Ascending aorta (tissue), 2 donors: ENCODE data around the gene PREX1. TPM values are rescaled to one million over a fixed set of nuclear protein-coding genes. Genes with fewer than 3 reads are reported as not detected.
A peak's percentile ranks its signal among the peaks of the same experiment; 100 is the strongest.

Source experiments
- DNase-seq, 2 donors: peaks; one replicate each; pipeline ENCODE4 v3.0.0-alpha.2; 2019; ENCODE audit warnings: low spot score in 2 of 2
- H3K27ac ChIP-seq, 2 donors: fragments of 200-600 bp; sonication (generic); one replicate each; pipeline ENCODE4 v1.5.1; 2016 to 2017; ENCODE audit warnings: mild to moderate bottlenecking in 1 of 2
- H3K27me3 ChIP-seq: fragments of 200-600 bp; sonication (generic); one replicate; pipeline ENCODE4 v1.5.1; 2017
- H3K36me3 ChIP-seq, 2 donors: fragments of 200-600 bp; sonication (generic); one replicate each; pipeline ENCODE4 v1.5.1; 2016
- H3K4me1 ChIP-seq, 2 donors: fragments of 200-600 bp; sonication (generic); one replicate each; pipeline ENCODE4 v1.5.1; 2016 to 2017; ENCODE audit warnings: mild to moderate bottlenecking in 1 of 2
- H3K4me3 ChIP-seq, 2 donors: fragments of 200-600 bp; sonication (generic); one replicate each; pipeline ENCODE4 v1.5.1; 2016 to 2017; ENCODE audit warnings: mild to moderate bottlenecking in 1 of 2
- H3K9me3 ChIP-seq, 2 donors: fragments of 200-600 bp; sonication (generic); one replicate each; pipeline ENCODE4 v1.5.1; 2016
- CTCF ChIP-seq, 3 experiments: fragments of 200-600 bp in 2 of 3; fragments of 450-650 bp in 1 of 3; sonication (generic) in 2 of 3; IDR thresholded peaks; one replicate each; pipeline ENCODE4 v1.5.1; 2016 to 2019; ENCODE audit warnings: antibody characterized with exemption in 3 of 3, mild to moderate bottlenecking in 1 of 3, moderate library complexity in 1 of 3
- intact Hi-C: fragments of 100-400 bp; cut with DNase I; formaldehyde crosslinking; loops from one replicate; pipeline ENCODE4 v1.15.1; 2023
- total RNA-seq: library from RNA; depleted of rRNA; stranded (reverse); fragments of >200 nt; gene quantifications from one replicate; pipeline ENCODE4 v1.1.0, GENCODE V29; 2016

The PREX1 gene
- total RNA-seq, 1 donor from 2014 or later = 75.4 TPM

- no peak overlapping the region for H3K27ac ChIP-seq
- H3K27me3 ChIP-seq = no peaks in the 10 kb centered on the region
- H3K36me3 ChIP-seq = no peaks in the 10 kb centered on the region
- H3K4me3 ChIP-seq = no peak overlapping the region
- DNase-seq = peak in 1 of 2 donors; percentile 24
- no peaks in the 10 kb centered on the region for H3K4me1 ChIP-seq
- TF ChIP-seq CTCF (IDR thresholded peaks at IDR 0.05) = no peak
- intact Hi-C loops = no loop called here
- H3K9me3 ChIP-seq = no peaks in the 10 kb centered on the region
Measured at GRCh38 chr20:48605364-48606171, 222.2 kb downstream of the PREX1 start.

GRCh38 chr20:48604936-48605335 is 222.9 kb downstream of the PREX1 start:
- no peak overlapping the region for H3K27ac ChIP-seq
- TF ChIP-seq CTCF (IDR thresholded peaks at IDR 0.05) = no peak
- H3K9me3 ChIP-seq = no peaks in the 10 kb centered on the region
- no peaks in the 10 kb centered on the region for H3K36me3 ChIP-seq
- H3K4me1 ChIP-seq = no peaks in the 10 kb centered on the region
- H3K4me3 ChIP-seq = no peak overlapping the region
- no peaks in the 10 kb centered on the region for H3K27me3 ChIP-seq
- intact Hi-C loops = no loop called here
- DNase-seq = no peak

GRCh38 chr20:48604426-48604825 is 223.4 kb downstream of the PREX1 start:
- Histone ChIP-seq H3K27ac (no peak overlapping the region), H3K27me3 (no peaks in the 10 kb centered on the region), H3K9me3 (no peaks in the 10 kb centered on the region), H3K4me1 (no peaks in the 10 kb centered on the region), H3K4me3 (no peak overlapping the region), H3K36me3 (no peaks in the 10 kb centered on the region)
- DNase-seq = peak in 1 of 2 donors; percentile 34
- no peak for TF ChIP-seq CTCF (IDR thresholded peaks at IDR 0.05)
- intact Hi-C loops = no loop called here

GRCh38 chr20:48603819-48604405 is 223.9 kb downstream of the PREX1 start:
- H3K36me3 ChIP-seq = no peaks in the 10 kb centered on the region
- no peak overlapping the region for H3K27ac ChIP-seq
- no peaks in the 10 kb centered on the region for H3K9me3 ChIP-seq
- no peak overlapping the region for H3K4me3 ChIP-seq
- H3K27me3 ChIP-seq = no peaks in the 10 kb centered on the region
- no peak for TF ChIP-seq CTCF (IDR thresholded peaks at IDR 0.05)
- H3K4me1 ChIP-seq = no peaks in the 10 kb centered on the region
- intact Hi-C loops = no loop called here
- peak in 1 of 2 donors; percentile 37 for DNase-seq

GRCh38 chr20:48603116-48603818 is 224.5 kb downstream of the PREX1 start:
- Histone ChIP-seq H3K27ac (no peak overlapping the region), H3K27me3 (no peaks in the 10 kb centered on the region), H3K4me3 (no peak overlapping the region), H3K4me1 (no peaks in the 10 kb centered on the region), H3K9me3 (no peaks in the 10 kb centered on the region), H3K36me3 (no peaks in the 10 kb centered on the region)
- intact Hi-C loops = no loop called here
- DNase-seq = peak in 1 of 2 donors; percentile 41
- no peak for TF ChIP-seq CTCF (IDR thresholded peaks at IDR 0.05)
